H1 (cell line): ENCODE results near the gene LZTFL1. TPM values are rescaled to one million over a fixed set of nuclear protein-coding genes. Genes with fewer than 3 reads are reported as not detected.

ENCODE experiments used
- ASH2L ChIP-seq: fragments of 200-600, 300-600 bp; sonication (generic); IDR thresholded peaks from one replicate; pipeline ENCODE4 v1.7.1; 2017; ENCODE audit warnings: low read length
- GABPA ChIP-seq: IDR thresholded peaks from 2 replicates; pipeline ENCODE4 v1.6.1; 2011; ENCODE audit warnings: mild to moderate bottlenecking, low read length, moderate library complexity, borderline replicate concordance; ENCODE audit not compliant: insufficient read depth
- JUND ChIP-seq: IDR thresholded peaks from 2 replicates; pipeline ENCODE4 v1.6.1; 2011; ENCODE audit warnings: mild to moderate bottlenecking, improper control_type of control experiment, low read length
- POLR2A ChIP-seq, 2 experiments: IDR thresholded peaks; 1 replicate in 1 of 2; 2 replicates in 1 of 2; pipeline ENCODE4 v1.6.1; 2011; ENCODE audit warnings: low read depth in 2 of 2, low read length in 2 of 2, mild to moderate bottlenecking in 2 of 2; ENCODE audit errors: control extremely low read depth in 1 of 2
- POLR2AphosphoS5 ChIP-seq: IDR thresholded peaks from 2 replicates; pipeline ENCODE4 v1.6.1; 2011; ENCODE audit warnings: low read depth, low read length
- SIRT6 ChIP-seq: IDR thresholded peaks from one replicate; pipeline ENCODE4 v1.7.1; 2012; ENCODE audit warnings: low read length, inconsistent platforms
- SP1 ChIP-seq: IDR thresholded peaks from 2 replicates; pipeline ENCODE4 v1.6.1; 2011; ENCODE audit warnings: low read depth, low read length
- TAF7 ChIP-seq: optimal IDR thresholded peaks from 2 replicates; pipeline ENCODE3; 2011; ENCODE audit warnings: low read depth, mild to moderate bottlenecking, inconsistent platforms, low read length, moderate library complexity, borderline replicate concordance
- polyA plus RNA-seq, 7 experiments: library from polyadenylated mRNA; depleted of rRNA in 3 of 7; stranded (reverse) in 5 of 7; unstranded in 2 of 7; fragments of >200 nt in 5 of 7; fragments of 200-250 nt in 2 of 7; gene quantifications; 1 replicate in 5 of 7; 2 replicates in 1 of 7; 4 replicates in 1 of 7; pipeline versions ENCODE4 v1.2.1 to v1.2.3, GENCODE V29; 2011 to 2013; ENCODE audit warnings: missing spikeins in 2 of 7, mixed read lengths in 2 of 7
- total RNA-seq: library from RNA; stranded (reverse); fragmentation: NEBNext Ultra II Directional; extraction: Animal tissue kit (Norgen Biotek cat#: 25700); gene quantifications from 2 replicates; pipeline ENCODE4 v1.2.1, GENCODE V29; 2021

The LZTFL1 gene
- total and polyA plus RNA-seq, 2 of the 8 experiments (the other 6 are each of a cell fraction or from before 2014, with no cell fraction given): 8.7 to 11.5 TPM

GRCh38 chr3:45868213-45868612, 26.3 kb upstream of the LZTFL1 start (continued):
- no peak for TF ChIP-seq GABPA
- TF ChIP-seq SIRT6: no peak
- TF ChIP-seq POLR2AphosphoS5: no peak
- TF ChIP-seq TAF7: no peak
- no peak for TF ChIP-seq SP1
- no peak for TF ChIP-seq ASH2L
- no peak for TF ChIP-seq JUND
- no peak for TF ChIP-seq POLR2A (IDR thresholded peaks at IDR 0.05; ENCODE audit: control extremely low read depth in 1 of 2, low read depth in 2 of 2, low read length in 2 of 2)
